Amniotic epithelial cell (primary cell): ENCODE measurements around the gene CDKAL1.

Experiments
- DNase-seq: peaks from one replicate; pipeline ENCODE4 v3.0.0-alpha.2; 2010; ENCODE audit warnings: low read depth

CDKAL1 gene

GRCh38 chr6:20678831-20679352, 144.6 kb downstream of the CDKAL1 start:
- DNase-seq: no peak

DNA sequence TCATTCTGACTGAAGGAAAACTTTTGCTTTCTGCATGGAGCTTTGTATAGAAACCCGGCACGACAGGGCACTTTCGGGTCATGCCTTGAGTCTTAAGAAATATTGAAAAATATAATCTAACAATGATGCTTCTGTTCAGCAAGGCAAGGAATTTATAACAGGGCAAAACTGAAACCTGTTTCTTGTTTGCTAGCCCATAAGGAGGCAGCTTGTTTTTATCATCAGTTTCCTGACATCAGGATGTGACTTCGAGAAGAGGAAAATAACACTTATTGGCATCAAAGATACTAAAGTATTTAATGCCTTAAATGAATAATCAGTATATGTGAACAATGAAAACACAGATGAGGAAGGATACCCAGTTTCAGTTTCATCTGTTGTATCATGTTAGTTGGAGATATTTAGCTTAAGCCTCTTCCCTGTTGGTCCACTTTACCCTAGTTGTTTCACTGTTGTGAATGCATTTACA, 146.5 kb downstream of the CDKAL1 start:
- DNase-seq: no peak

- no peak for DNase-seq
These were observed 147.0 kb downstream of the CDKAL1 start for GRCh38 chr6:20681243-20681684.

GRCh38 chr6:20684474-20684873, 150.2 kb downstream of the CDKAL1 start:
- DNase-seq: no peak

GRCh38 chr6:20686142-20686541, 151.9 kb downstream of the CDKAL1 start:
- no peak for DNase-seq

GRCh38 chr6:20687494-20687893, 153.2 kb downstream of the CDKAL1 start:
- DNase-seq: no peak

GRCh38 chr6:20688710-20689500, 154.6 kb downstream of the CDKAL1 start:
- peak; percentile 84 for DNase-seq

- DNase-seq: no peak
These were observed 156.9 kb downstream of the CDKAL1 start for GRCh38 chr6:20691185-20691584.

- peak; percentile 32 for DNase-seq
These were observed 157.8 kb downstream of the CDKAL1 start for GRCh38 chr6:20692023-20692422.

DNA sequence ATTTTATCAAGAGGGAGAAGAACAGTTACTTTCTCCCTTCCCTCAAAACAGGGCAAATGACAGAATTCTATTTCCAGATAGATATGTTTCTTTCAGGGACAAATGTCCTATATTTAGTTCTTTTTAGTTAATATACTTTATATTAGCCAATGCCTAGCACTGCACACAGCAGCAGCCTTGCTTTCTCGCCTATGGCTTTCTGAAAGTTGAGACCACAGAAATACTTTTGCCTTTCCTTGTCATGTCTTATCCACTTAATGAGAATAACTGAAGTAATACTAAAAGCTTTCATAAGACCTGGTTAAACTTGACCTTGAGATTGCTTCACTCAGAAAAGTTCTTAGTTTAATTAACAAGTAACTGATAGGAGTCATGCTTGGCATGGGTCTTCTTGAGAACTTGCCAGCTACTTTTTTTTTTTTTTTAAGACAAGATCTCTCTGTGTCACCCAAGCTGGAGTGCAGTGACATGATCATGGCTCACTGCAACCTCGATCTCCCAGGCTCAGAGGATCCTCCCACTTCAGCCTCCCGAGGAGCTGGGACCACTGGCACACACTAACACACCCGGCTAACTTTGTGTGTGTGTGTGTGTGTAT, 159.3 kb downstream of the CDKAL1 start:
- DNase-seq: peak; percentile 93

DNA sequence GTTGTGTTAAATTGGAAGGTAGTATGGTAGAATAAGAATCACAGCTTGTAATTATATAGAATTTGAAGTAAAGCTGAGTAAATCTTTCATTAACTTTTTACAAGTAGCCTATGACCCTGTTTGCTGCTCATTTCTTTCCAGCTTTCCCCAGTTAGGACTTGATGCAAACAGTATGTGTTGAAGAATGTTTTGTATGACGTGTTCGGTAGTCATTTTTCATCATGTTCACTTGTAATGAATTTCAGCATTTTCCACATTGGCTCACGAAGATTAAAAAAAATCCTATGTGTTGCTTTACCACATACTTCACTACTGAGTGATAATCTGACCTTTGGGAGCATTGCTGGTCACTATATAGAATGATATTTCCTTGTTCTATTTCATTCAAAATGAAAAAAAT, 162.4 kb downstream of the CDKAL1 start:
- DNase-seq: peak; percentile 97

DNA sequence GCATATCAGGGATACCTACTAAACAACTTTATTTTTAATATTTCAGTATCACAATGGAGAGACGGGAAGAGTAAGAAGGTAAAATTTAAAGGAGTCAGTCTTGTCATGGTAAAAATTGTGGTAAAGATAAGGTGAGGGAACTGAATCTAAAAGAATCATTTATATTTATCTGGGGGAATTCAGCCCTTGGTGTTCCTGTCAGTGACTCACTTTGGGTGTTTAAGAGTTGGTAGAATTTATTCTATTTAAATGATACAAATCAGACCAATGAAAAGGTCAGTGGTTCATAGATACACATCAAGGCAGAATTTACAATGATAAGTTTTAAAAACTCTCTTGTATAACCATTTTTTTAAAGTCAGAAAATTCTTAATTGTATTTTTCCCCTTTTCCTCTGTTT, 164.4 kb downstream of the CDKAL1 start:
- no peak for DNase-seq

GRCh38 chr6:20699402-20699801, 165.1 kb downstream of the CDKAL1 start:
- DNase-seq: peak; percentile 31

GRCh38 chr6:20700375-20700774, 166.1 kb downstream of the CDKAL1 start:
- no peak for DNase-seq

GRCh38 chr6:20702366-20702765, 168.1 kb downstream of the CDKAL1 start:
- DNase-seq: no peak

DNA sequence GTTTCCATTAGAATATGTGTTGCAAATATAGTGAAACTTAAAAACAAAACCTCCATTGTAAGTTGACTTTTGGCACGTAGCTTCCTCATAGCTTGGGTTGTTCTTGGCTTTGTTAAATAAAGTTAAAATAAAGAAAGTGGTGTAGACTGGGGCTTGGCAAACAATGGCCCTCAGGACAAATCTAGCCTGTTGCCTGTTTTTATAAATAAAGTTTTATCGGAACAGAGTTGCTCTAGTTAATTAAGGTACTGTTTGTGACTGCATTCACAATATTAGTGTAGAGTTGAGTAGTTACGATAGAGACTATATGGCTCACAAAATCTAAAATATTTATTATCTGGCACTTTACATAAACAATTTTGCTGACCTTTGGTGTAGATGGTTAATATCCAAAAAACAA, 168.8 kb downstream of the CDKAL1 start:
- no peak for DNase-seq

DNA sequence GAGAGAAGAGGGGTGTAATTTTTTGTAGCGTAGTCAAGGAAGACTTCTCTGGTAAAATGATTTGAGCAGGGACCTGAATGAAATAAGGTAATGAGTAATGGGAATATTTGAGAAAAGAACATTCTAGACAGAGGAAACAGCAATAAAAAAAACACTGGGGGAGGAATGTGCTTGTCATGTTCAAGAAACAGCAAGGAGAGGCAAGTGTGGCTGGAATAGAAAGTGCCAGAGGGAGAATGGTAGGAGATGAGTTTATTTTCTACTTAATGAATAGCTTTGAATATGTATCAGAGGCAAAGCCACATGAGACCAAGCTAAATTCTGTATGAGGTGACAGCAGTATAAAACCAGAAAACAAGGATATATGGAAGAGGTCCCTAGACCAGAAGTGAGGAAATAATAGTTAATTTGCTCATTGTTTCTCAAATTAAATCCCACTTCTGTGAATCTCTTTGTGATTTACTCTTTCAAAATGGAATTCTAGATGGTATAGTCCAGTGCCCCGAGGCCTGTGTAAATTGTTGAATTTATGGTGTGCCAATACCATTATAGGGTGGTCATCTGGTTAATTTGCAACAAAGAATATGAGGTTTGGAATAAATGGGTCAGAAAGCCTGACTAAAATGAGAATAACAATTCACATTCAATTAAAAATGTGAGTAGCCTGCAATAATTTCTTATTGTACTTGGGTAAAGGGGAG, 170.2 kb downstream of the CDKAL1 start:
- DNase-seq: no peak

- no peak for DNase-seq
These were observed 171.5 kb downstream of the CDKAL1 start for GRCh38 chr6:20705741-20706140.

- DNase-seq: peak; percentile 79
These were observed 172.1 kb downstream of the CDKAL1 start for GRCh38 chr6:20706238-20706938.

DNA sequence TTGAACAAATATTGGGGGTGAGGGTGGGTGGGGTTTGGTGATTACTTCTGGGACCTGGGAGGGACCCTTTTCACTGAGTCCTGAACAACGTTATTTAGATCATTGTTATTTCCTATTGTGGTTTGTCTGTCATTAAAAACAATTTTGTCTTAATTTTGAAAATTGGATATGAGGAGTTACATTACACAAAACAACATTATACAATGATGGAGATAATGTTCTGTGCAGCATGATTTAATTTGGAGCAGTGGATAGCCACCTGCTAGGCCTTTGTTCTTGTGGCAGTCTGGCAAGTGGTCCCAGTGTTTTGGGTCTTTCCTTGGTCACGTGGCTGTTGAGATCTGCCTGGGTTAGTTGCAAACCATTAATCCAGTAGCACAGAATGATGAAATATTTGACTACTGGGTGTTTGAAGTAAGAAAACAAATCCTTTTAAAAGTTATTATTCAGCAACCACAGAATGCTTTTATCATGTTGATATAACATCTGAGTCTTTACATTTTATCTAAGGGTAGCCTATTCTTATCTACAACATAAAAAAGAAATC, 172.8 kb downstream of the CDKAL1 start:
- peak; percentile 41 for DNase-seq

GRCh38 chr6:20707870-20708269, 173.6 kb downstream of the CDKAL1 start:
- DNase-seq: no peak
